ENCODE results near the gene RAP1GAP. TPM values are rescaled to one million over a fixed set of nuclear protein-coding genes. Genes with fewer than 3 reads are reported as not detected.
A peak's percentile ranks its signal among the peaks of the same experiment; 100 is the strongest.

Gene RAP1GAP
- total RNA-seq: 0.54 and 0.60 TPM in 2 replicates

- DNase-seq (no peak), ATAC-seq (ENCODE audit: low read depth) (peak; percentile 56)
- no peak within 1 kb of the TSS for H3K27ac Mint-ChIP-seq
- H3K36me3 Mint-ChIP-seq (ENCODE audit: low read depth): no peaks in the 10 kb centered on the region
- intact Hi-C loops (cut with micrococcal nuclease): no loop called here
- peaks cover 31% of the 10 kb centered on the region for H3K27me3 Mint-ChIP-seq
- POLR2A ChIA-PET: no interaction called here
- peak within 1 kb of the TSS; percentile 61 for H3K4me3 Mint-ChIP-seq
- no peaks in the 10 kb centered on the region for H3K9me3 Mint-ChIP-seq
- TF ChIP-seq, protein P1, sequence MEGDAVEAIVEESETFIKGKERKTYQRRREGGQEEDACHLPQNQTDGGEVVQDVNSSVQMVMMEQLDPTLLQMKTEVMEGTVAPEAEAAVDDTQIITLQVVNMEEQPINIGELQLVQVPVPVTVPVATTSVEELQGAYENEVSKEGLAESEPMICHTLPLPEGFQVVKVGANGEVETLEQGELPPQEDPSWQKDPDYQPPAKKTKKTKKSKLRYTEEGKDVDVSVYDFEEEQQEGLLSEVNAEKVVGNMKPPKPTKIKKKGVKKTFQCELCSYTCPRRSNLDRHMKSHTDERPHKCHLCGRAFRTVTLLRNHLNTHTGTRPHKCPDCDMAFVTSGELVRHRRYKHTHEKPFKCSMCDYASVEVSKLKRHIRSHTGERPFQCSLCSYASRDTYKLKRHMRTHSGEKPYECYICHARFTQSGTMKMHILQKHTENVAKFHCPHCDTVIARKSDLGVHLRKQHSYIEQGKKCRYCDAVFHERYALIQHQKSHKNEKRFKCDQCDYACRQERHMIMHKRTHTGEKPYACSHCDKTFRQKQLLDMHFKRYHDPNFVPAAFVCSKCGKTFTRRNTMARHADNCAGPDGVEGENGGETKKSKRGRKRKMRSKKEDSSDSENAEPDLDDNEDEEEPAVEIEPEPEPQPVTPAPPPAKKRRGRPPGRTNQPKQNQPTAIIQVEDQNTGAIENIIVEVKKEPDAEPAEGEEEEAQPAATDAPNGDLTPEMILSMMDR (IDR thresholded peaks at IDR 0.05): no peak
- H3K4me1 Mint-ChIP-seq: peaks cover 15% of the 10 kb centered on the region
- CTCF ChIA-PET: interaction anchor here (1.0 kb wide), 1 partner anchor 114 kb away, joined by 3 read pairs; the partner anchor contains the start of gene USP48
Observed at GRCh38 chr1:21669258-21670058, at the start of gene RAP1GAP. TSS of gene RAP1GAP (minus strand) at chr1:21669357. CDS start at chr1:21620032, 49,325 bp downstream.

DNA sequence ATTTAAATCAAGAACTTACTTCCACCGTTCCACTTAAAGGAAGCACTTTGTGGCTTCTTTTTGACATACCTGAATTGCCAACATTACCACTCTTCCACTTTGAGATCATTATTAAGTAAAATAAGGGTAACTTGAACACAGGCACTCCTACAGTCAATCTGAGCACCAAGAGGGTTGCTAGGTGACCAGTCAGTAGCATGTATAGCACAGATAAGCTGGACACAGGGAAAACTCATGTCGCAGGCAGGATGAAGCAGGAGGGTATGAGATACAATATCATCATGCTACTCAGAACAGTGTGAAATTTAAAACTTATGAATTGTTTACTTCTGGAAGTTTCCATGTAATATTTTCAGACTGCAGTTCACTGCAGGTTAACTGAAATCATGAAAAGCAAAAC is 47.0 kb upstream of the RAP1GAP start:
- Mint-ChIP-seq H3K27me3 (no peaks in the 10 kb centered on the region), H3K36me3 (ENCODE audit: low read depth) (peaks cover 74% of the 10 kb centered on the region), H3K9me3 (no peaks in the 10 kb centered on the region), H3K27ac (no peak overlapping the region), H3K4me3 (no peak overlapping the region), H3K4me1 (no peaks in the 10 kb centered on the region)
- no peak for ATAC-seq (ENCODE audit: low read depth)
- ChIA-PET CTCF (no interaction called here), POLR2A (no interaction called here)
- TF ChIP-seq, protein P1 (IDR thresholded peaks at IDR 0.05): no peak
- intact Hi-C loops (cut with micrococcal nuclease): no loop called here
- no peak for DNase-seq

DNA sequence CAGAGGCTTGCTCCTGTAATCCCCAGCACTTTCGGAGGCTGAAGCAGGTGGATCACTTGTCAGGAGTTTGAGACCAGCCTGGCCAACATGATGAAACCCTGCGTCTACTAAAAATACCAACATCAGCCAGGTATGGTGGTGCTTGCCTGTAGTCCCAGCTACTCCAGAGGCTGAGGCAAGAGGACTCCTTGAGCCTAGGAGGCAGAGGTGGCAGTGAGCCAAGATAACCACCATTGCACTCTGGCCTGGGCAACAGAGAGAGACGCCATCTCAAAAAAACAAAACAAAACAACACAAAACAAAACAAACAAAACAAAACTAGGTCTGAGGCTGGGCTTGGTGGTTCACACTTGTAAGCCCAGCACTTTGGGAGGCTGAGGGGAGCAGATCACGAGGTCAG is 38.7 kb upstream of the RAP1GAP start:
- peaks cover 64% of the 10 kb centered on the region for H3K36me3 Mint-ChIP-seq (ENCODE audit: low read depth)
- no peak overlapping the region for H3K4me3 Mint-ChIP-seq
- TF ChIP-seq, protein P1 (IDR thresholded peaks at IDR 0.05): no peak

DNA sequence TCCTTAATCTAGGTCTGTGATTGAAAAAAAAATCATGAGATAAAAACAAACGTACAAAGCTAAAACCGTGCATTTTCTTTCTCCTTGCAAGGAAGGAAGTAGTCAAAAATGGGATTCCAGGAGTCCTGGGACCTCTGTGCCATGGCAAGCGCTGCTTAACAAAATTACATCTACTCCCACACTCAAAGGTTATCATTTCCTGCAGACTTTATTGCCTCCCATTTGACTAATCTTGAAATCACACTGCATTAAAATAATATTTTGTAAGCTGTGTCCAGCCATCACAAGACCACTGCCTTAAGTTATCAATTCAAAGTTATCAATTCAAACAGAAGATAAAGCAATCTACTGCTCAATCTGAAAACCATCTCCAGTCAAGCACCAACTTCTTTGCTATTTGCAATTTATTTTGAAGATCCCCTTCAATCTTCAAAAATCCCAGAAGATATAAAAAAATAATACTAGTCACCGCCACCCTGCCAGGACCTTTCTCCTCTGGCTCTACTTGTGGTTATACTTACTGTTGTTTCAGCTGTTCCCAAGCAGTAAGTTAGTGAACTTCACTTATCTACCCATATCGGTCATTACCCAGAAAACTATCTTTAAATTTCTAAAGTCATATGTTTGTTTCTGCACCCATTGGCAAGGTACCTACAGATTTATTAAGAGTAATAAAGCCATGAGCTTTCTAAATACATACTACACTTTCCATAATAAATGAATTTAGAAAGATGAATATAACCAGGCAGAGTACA is 38.1 kb upstream of the RAP1GAP start:
- no peak for DNase-seq
- ChIA-PET CTCF (interaction anchor here (1.1 kb wide), 1 partner anchor 75 kb away, joined by 3 read pairs; no protein-coding TSS in a partner anchor), POLR2A (no interaction called here)
- H3K9me3 Mint-ChIP-seq: no peaks in the 10 kb centered on the region
- H3K36me3 Mint-ChIP-seq (ENCODE audit: low read depth): peaks cover 67% of the 10 kb centered on the region
- no peak overlapping the region for H3K4me3 Mint-ChIP-seq
- TF ChIP-seq, protein P1 (IDR thresholded peaks at IDR 0.05): no peak
- ATAC-seq (ENCODE audit: low read depth): no peak
- intact Hi-C loops (cut with micrococcal nuclease): loop anchor here (10.0 kb wide), 1 partner anchor 318 kb away; no protein-coding TSS in a partner anchor
- H3K27ac Mint-ChIP-seq: peak overlapping the region; percentile 11
- no peaks in the 10 kb centered on the region for H3K27me3 Mint-ChIP-seq
- peaks cover 11% of the 10 kb centered on the region for H3K4me1 Mint-ChIP-seq

More for the DNA sequence above, 38.7 kb upstream of the RAP1GAP start:
- no peaks in the 10 kb centered on the region for H3K27me3 Mint-ChIP-seq
- peaks cover 11% of the 10 kb centered on the region for H3K4me1 Mint-ChIP-seq
- H3K9me3 Mint-ChIP-seq: no peaks in the 10 kb centered on the region
- ChIA-PET CTCF (interaction anchor here (1.1 kb wide), 1 partner anchor 74 kb away, joined by 3 read pairs; no protein-coding TSS in a partner anchor), POLR2A (interaction anchor here (0.5 kb wide), 1 partner anchor 1636 kb away, joined by 5 read pairs; the partner anchor contains the start of gene HNRNPR)
- no peak for ATAC-seq (ENCODE audit: low read depth)
- no peak for DNase-seq
- no peak overlapping the region for H3K27ac Mint-ChIP-seq
- intact Hi-C loops (cut with micrococcal nuclease): loop anchor here (10.0 kb wide), 1 partner anchor 317 kb away; no protein-coding TSS in a partner anchor

All from activated B cell treated with CpG ODN at 0.5 μM for 24 hours (primary cell).